Hepatocyte (in vitro differentiated cells): ENCODE results near the gene CSTPP1.

ENCODE experiments used
- EZH2 ChIP-seq: fragments of 200-600 bp; sonication (generic); IDR thresholded peaks from 2 replicates; pipeline ENCODE4 v1.6.1; 2016; ENCODE audit warnings: antibody characterized with exemption, mild to moderate bottlenecking, borderline replicate concordance
- EZH2phosphoT487 ChIP-seq: fragments of 200-600 bp; sonication (generic); IDR thresholded peaks from one replicate; pipeline ENCODE4 v1.6.1; 2018; ENCODE audit warnings: antibody characterized with exemption, mild to moderate bottlenecking, low read depth, moderate library complexity; ENCODE audit not compliant: unreplicated experiment, severe bottlenecking
- TF ChIP-seq, protein P1 (sequence below): fragments of 200-600 bp; sonication (generic); IDR thresholded peaks from 2 replicates; pipeline ENCODE4 v1.5.1; 2016; ENCODE audit warnings: antibody characterized with exemption, mild to moderate bottlenecking; ENCODE audit not compliant: poor library complexity

DNA sequence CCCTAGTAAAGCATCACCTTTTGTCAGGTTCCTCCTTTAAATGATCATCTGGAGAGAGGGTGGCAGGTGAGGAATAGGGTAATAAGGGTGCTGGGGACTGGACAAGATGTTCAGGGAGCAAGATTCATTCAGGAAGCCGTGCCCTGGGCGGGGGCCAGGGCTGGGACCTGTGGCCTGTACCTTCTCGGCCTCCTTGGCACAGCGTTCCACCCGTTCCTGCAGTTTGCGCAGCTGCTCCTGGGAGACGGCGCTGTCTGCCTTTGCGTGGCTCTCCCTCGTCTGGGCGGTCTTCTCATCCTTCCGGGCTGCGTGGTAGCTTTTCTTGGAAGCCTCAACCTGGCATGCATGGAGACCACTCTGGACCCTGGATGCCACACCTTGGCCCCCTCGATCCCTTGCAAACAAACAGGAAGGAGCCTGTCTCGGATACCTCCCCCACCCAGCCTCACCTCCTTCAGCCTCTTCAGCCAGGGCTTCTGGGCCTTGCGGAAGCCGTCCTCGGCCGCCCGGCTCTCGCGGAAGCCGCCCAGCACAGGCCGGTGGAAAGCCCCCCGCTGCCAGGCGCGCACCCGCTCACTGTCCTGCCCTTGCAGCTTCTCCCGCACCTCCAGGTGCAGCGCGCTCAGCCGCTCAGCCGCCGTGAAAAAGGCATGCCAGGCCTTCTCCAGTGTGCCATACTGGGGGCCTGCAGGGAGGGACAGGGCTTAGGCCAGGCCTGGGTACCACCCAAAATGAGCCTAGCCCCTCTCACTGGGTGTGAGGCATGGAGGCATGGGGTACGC is 243.6 kb downstream of the CSTPP1 start:
- TF ChIP-seq EZH2 (no peak), EZH2phosphoT487 (no peak)
- TF ChIP-seq, protein P1, sequence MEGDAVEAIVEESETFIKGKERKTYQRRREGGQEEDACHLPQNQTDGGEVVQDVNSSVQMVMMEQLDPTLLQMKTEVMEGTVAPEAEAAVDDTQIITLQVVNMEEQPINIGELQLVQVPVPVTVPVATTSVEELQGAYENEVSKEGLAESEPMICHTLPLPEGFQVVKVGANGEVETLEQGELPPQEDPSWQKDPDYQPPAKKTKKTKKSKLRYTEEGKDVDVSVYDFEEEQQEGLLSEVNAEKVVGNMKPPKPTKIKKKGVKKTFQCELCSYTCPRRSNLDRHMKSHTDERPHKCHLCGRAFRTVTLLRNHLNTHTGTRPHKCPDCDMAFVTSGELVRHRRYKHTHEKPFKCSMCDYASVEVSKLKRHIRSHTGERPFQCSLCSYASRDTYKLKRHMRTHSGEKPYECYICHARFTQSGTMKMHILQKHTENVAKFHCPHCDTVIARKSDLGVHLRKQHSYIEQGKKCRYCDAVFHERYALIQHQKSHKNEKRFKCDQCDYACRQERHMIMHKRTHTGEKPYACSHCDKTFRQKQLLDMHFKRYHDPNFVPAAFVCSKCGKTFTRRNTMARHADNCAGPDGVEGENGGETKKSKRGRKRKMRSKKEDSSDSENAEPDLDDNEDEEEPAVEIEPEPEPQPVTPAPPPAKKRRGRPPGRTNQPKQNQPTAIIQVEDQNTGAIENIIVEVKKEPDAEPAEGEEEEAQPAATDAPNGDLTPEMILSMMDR, result no peak
